ENCODE data around the gene IL17RA.

Gene IL17RA

DNA sequence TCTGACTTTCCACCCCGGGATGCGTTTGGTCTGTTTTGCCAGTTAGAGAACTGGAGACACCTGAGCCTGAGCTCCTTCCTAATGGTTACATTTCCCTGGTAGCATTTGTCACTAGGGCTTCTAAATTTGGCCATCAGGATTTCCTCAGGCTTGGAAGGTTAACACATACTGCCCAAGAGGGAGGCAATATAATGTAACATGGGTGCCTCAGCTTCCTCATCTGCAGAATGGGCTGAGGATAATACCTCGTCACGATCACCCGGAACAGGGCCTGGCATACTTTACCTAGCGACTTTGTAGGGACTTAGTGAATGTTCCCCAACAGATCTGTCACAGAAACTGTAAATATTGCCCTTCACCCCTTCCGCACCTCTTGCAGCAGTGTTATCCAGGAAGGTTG, 11.3 kb downstream of the IL17RA start:
- Histone ChIP-seq H4K20me1 (ENCODE audit: insufficient read depth, low read length, poor library complexity, severe bottlenecking) (peaks cover 22% of the 10 kb centered on the region), H3K36me3 (ENCODE audit: insufficient read depth, low read length) (peaks cover 33% of the 10 kb centered on the region; the same call in 1 of the 2 replicates), H3K4me3 (ENCODE audit: low read length, poor library complexity, severe bottlenecking) (no peak overlapping the region), H3K9ac (ENCODE audit: low read depth, low read length, poor library complexity, severe bottlenecking) (no peak overlapping the region), H3F3A (ENCODE audit: low read depth) (peaks cover 8% of the 10 kb centered on the region; the same call in 1 of the 2 replicates), H3K9me2 (replicated peaks; ENCODE audit: low read depth, low read length) (no peaks in the 10 kb centered on the region), H3K4me2 (ENCODE audit: low read depth, low read length, poor library complexity, severe bottlenecking) (no peak overlapping the region), H3K9me3 (ENCODE audit: insufficient read depth, low read depth, low read length) (no peaks in the 10 kb centered on the region), H3K79me2 (ENCODE audit: insufficient read depth, low read length) (peaks cover 59% of the 10 kb centered on the region), H3K27me3 (ENCODE audit: insufficient read depth, low read length, poor library complexity, severe bottlenecking) (no peaks in the 10 kb centered on the region), H3K4me1 (ENCODE audit: insufficient read depth, low read length, poor library complexity, severe bottlenecking) (peaks cover 47% of the 10 kb centered on the region), H2AFZ (ENCODE audit: low read length) (no peak overlapping the region)
- no peak for TF ChIP-seq EZH2phosphoT487 (IDR thresholded peaks at IDR 0.05; ENCODE audit: borderline replicate concordance)

DNA sequence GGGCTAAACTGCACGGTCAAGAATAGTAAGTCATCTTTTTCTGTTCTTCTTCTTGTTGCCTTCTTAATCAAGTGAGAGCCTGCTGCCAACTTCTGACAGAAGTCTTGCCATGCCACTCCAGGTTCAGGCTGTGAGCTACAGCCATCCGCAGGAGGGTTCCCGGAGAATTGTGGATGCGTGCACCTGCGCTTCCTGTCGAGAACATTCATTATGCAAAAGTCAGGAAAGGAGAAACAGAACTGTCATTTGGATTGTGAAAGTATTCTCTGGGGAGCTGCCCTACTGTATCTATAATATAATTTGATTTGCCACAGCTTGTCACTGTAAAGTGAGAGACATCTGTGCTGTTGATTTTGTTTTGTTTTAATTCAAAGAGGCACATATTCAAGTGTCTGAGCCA, 12.3 kb downstream of the IL17RA start:
- H3K36me3 ChIP-seq (ENCODE audit: insufficient read depth, low read length) = peaks cover 43% of the 10 kb centered on the region; the same call in 1 of the 2 replicates
- H3K4me3 ChIP-seq (ENCODE audit: low read length, poor library complexity, severe bottlenecking) = no peak overlapping the region
- H3K9me3 ChIP-seq (ENCODE audit: insufficient read depth, low read depth, low read length) = no peaks in the 10 kb centered on the region
- H3K27me3 ChIP-seq (ENCODE audit: insufficient read depth, low read length, poor library complexity, severe bottlenecking) = no peaks in the 10 kb centered on the region
- H3K9me2 ChIP-seq (replicated peaks; ENCODE audit: low read depth, low read length) = no peaks in the 10 kb centered on the region
- TF ChIP-seq, protein P1, sequence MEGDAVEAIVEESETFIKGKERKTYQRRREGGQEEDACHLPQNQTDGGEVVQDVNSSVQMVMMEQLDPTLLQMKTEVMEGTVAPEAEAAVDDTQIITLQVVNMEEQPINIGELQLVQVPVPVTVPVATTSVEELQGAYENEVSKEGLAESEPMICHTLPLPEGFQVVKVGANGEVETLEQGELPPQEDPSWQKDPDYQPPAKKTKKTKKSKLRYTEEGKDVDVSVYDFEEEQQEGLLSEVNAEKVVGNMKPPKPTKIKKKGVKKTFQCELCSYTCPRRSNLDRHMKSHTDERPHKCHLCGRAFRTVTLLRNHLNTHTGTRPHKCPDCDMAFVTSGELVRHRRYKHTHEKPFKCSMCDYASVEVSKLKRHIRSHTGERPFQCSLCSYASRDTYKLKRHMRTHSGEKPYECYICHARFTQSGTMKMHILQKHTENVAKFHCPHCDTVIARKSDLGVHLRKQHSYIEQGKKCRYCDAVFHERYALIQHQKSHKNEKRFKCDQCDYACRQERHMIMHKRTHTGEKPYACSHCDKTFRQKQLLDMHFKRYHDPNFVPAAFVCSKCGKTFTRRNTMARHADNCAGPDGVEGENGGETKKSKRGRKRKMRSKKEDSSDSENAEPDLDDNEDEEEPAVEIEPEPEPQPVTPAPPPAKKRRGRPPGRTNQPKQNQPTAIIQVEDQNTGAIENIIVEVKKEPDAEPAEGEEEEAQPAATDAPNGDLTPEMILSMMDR (conservative IDR thresholded peaks at IDR 0.05; ENCODE audit: low read length) = no peak
- TF ChIP-seq EZH2phosphoT487 (IDR thresholded peaks at IDR 0.05; ENCODE audit: borderline replicate concordance) = no peak
- H3K4me1 ChIP-seq (ENCODE audit: insufficient read depth, low read length, poor library complexity, severe bottlenecking) = peaks cover 42% of the 10 kb centered on the region
- peaks cover 8% of the 10 kb centered on the region; the same call in 1 of the 2 replicates for H3F3A ChIP-seq (ENCODE audit: low read depth)
- peaks cover 16% of the 10 kb centered on the region for H4K20me1 ChIP-seq (ENCODE audit: insufficient read depth, low read length, poor library complexity, severe bottlenecking)
- peaks cover 49% of the 10 kb centered on the region for H3K79me2 ChIP-seq (ENCODE audit: insufficient read depth, low read length)
- no peak overlapping the region for H3K9ac ChIP-seq (ENCODE audit: low read depth, low read length, poor library complexity, severe bottlenecking)
- H2AFZ ChIP-seq (ENCODE audit: low read length) = no peak overlapping the region
- H3K4me2 ChIP-seq (ENCODE audit: low read depth, low read length, poor library complexity, severe bottlenecking) = peak overlapping the region; percentile 60

GRCh38 chr22:17097701-17098100, 12.9 kb downstream of the IL17RA start:
- Histone ChIP-seq H3K9me2 (replicated peaks; ENCODE audit: low read depth, low read length) (no peaks in the 10 kb centered on the region), H3K27me3 (ENCODE audit: insufficient read depth, low read length, poor library complexity, severe bottlenecking) (no peaks in the 10 kb centered on the region), H3K9me3 (ENCODE audit: insufficient read depth, low read depth, low read length) (no peaks in the 10 kb centered on the region), H3K4me2 (ENCODE audit: low read depth, low read length, poor library complexity, severe bottlenecking) (peak overlapping the region; percentile 60), H3K36me3 (ENCODE audit: insufficient read depth, low read length) (peaks cover 49% of the 10 kb centered on the region; the same call in 1 of the 2 replicates), H3K4me3 (ENCODE audit: low read length, poor library complexity, severe bottlenecking) (no peak overlapping the region), H3K79me2 (ENCODE audit: insufficient read depth, low read length) (peaks cover 42% of the 10 kb centered on the region), H3K4me1 (ENCODE audit: insufficient read depth, low read length, poor library complexity, severe bottlenecking) (peaks cover 36% of the 10 kb centered on the region), H3K9ac (ENCODE audit: low read depth, low read length, poor library complexity, severe bottlenecking) (peak overlapping the region; percentile 49), H4K20me1 (ENCODE audit: insufficient read depth, low read length, poor library complexity, severe bottlenecking) (peaks cover 14% of the 10 kb centered on the region), H3F3A (ENCODE audit: low read depth) (peaks cover 8% of the 10 kb centered on the region; the same call in 1 of the 2 replicates), H2AFZ (ENCODE audit: low read length) (no peak overlapping the region)
- TF ChIP-seq, protein P1 (conservative IDR thresholded peaks at IDR 0.05; ENCODE audit: low read length) = no peak
- TF ChIP-seq EZH2phosphoT487 (IDR thresholded peaks at IDR 0.05; ENCODE audit: borderline replicate concordance) = no peak

GRCh38 chr22:17098379-17098819, 13.6 kb downstream of the IL17RA start:
- no peaks in the 10 kb centered on the region for H3K27me3 ChIP-seq (ENCODE audit: insufficient read depth, low read length, poor library complexity, severe bottlenecking)
- no peak for TF ChIP-seq EZH2phosphoT487 (IDR thresholded peaks at IDR 0.05; ENCODE audit: borderline replicate concordance)
- TF ChIP-seq, protein P1 (conservative IDR thresholded peaks at IDR 0.05; ENCODE audit: low read length) = no peak
- H3K9me3 ChIP-seq (ENCODE audit: insufficient read depth, low read depth, low read length) = no peaks in the 10 kb centered on the region
- peaks cover 7% of the 10 kb centered on the region for H4K20me1 ChIP-seq (ENCODE audit: insufficient read depth, low read length, poor library complexity, severe bottlenecking)
- H3K79me2 ChIP-seq (ENCODE audit: insufficient read depth, low read length) = peaks cover 35% of the 10 kb centered on the region
- H3K4me1 ChIP-seq (ENCODE audit: insufficient read depth, low read length, poor library complexity, severe bottlenecking) = peaks cover 31% of the 10 kb centered on the region
- peak overlapping the region; percentile 15 for H3K4me3 ChIP-seq (ENCODE audit: low read length, poor library complexity, severe bottlenecking)
- H3K9me2 ChIP-seq (replicated peaks; ENCODE audit: low read depth, low read length) = no peaks in the 10 kb centered on the region
- H3K9ac ChIP-seq (ENCODE audit: low read depth, low read length, poor library complexity, severe bottlenecking) = peak overlapping the region; percentile 49
- peak overlapping the region; percentile 60 for H3K4me2 ChIP-seq (ENCODE audit: low read depth, low read length, poor library complexity, severe bottlenecking)
- peaks cover 8% of the 10 kb centered on the region; the same call in 1 of the 2 replicates for H3F3A ChIP-seq (ENCODE audit: low read depth)
- no peak overlapping the region for H2AFZ ChIP-seq (ENCODE audit: low read length)
- peaks cover 55% of the 10 kb centered on the region; the same call in 1 of the 2 replicates for H3K36me3 ChIP-seq (ENCODE audit: insufficient read depth, low read length)
